ENCODE results near the gene PKM.

Gene PKM

GRCh38 chr15:72167445-72167844 is 63.5 kb downstream of the PKM start:
- no peak overlapping the region for H3K27ac ChIP-seq (ENCODE audit: low read depth, low read length)
- 98% methylated on average over 6 of the region's 6 CpGs for WGBS

GRCh38 chr15:72166716-72167417 is 64.1 kb downstream of the PKM start:
- Histone ChIP-seq H3K9ac (ENCODE audit: low read depth, low read length) (no peak overlapping the region), H3K36me3 (ENCODE audit: insufficient read depth, low read length) (no peaks in the 10 kb centered on the region), H3K4me3 (ENCODE audit: low read length) (no peak overlapping the region), H3K9me3 (ENCODE audit: insufficient read depth, low read depth, low read length) (no peaks in the 10 kb centered on the region), H3K27me3 (ENCODE audit: insufficient read depth, low read length) (no peaks in the 10 kb centered on the region), H3K4me1 (ENCODE audit: insufficient read depth, low read length) (no peaks in the 10 kb centered on the region), H3K27ac (ENCODE audit: low read depth, low read length) (no peak overlapping the region)
- 92% methylated on average over 5 of the region's 5 CpGs for WGBS

More at GRCh38 chr15:72167445-72167844, 63.5 kb downstream of the PKM start:
- no peaks in the 10 kb centered on the region for H3K36me3 ChIP-seq (ENCODE audit: insufficient read depth, low read length)
- no peaks in the 10 kb centered on the region for H3K27me3 ChIP-seq (ENCODE audit: insufficient read depth, low read length)
- H3K9ac ChIP-seq (ENCODE audit: low read depth, low read length), result no peak overlapping the region
- H3K9me3 ChIP-seq (ENCODE audit: insufficient read depth, low read depth, low read length), result no peaks in the 10 kb centered on the region
- H3K4me1 ChIP-seq (ENCODE audit: insufficient read depth, low read length), result no peaks in the 10 kb centered on the region
- no peak overlapping the region for H3K4me3 ChIP-seq (ENCODE audit: low read length)

GRCh38 chr15:72163719-72164118 is 67.3 kb downstream of the PKM start:
- no peaks in the 10 kb centered on the region for H3K9me3 ChIP-seq (ENCODE audit: insufficient read depth, low read depth, low read length)
- H3K9ac ChIP-seq (ENCODE audit: low read depth, low read length), result no peak overlapping the region
- H3K4me1 ChIP-seq (ENCODE audit: insufficient read depth, low read length), result no peaks in the 10 kb centered on the region
- H3K4me3 ChIP-seq (ENCODE audit: low read length), result no peak overlapping the region
- H3K27me3 ChIP-seq (ENCODE audit: insufficient read depth, low read length), result no peaks in the 10 kb centered on the region
- no peak overlapping the region for H3K27ac ChIP-seq (ENCODE audit: low read depth, low read length)
- WGBS, result 83% methylated on average over 4 of the region's 4 CpGs
- H3K36me3 ChIP-seq (ENCODE audit: insufficient read depth, low read length), result no peaks in the 10 kb centered on the region

- Histone ChIP-seq H3K9ac (ENCODE audit: low read depth, low read length) (no peak overlapping the region), H3K27me3 (ENCODE audit: insufficient read depth, low read length) (no peaks in the 10 kb centered on the region), H3K27ac (ENCODE audit: low read depth, low read length) (no peak overlapping the region), H3K4me1 (ENCODE audit: insufficient read depth, low read length) (no peaks in the 10 kb centered on the region), H3K4me3 (ENCODE audit: low read length) (no peak overlapping the region), H3K9me3 (ENCODE audit: insufficient read depth, low read depth, low read length) (no peaks in the 10 kb centered on the region), H3K36me3 (ENCODE audit: insufficient read depth, low read length) (no peaks in the 10 kb centered on the region)
- WGBS, result 89% methylated on average over 5 of the region's 5 CpGs
Observed at GRCh38 chr15:72162569-72162968, 68.4 kb downstream of the PKM start.

- Histone ChIP-seq H3K27me3 (ENCODE audit: insufficient read depth, low read length) (no peaks in the 10 kb centered on the region), H3K4me3 (ENCODE audit: low read length) (no peak overlapping the region), H3K9me3 (ENCODE audit: insufficient read depth, low read depth, low read length) (no peaks in the 10 kb centered on the region), H3K9ac (ENCODE audit: low read depth, low read length) (no peak overlapping the region), H3K4me1 (ENCODE audit: insufficient read depth, low read length) (no peaks in the 10 kb centered on the region), H3K36me3 (ENCODE audit: insufficient read depth, low read length) (no peaks in the 10 kb centered on the region), H3K27ac (ENCODE audit: low read depth, low read length) (no peak overlapping the region)
- 85% methylated on average over 7 of the region's 7 CpGs for WGBS
Observed at GRCh38 chr15:72161361-72162132, 69.4 kb downstream of the PKM start.

- WGBS, result 89% methylated on average over 4 of the region's 5 CpGs
- Histone ChIP-seq H3K9ac (ENCODE audit: low read depth, low read length) (no peak overlapping the region), H3K36me3 (ENCODE audit: insufficient read depth, low read length) (no peaks in the 10 kb centered on the region), H3K4me1 (ENCODE audit: insufficient read depth, low read length) (peaks cover 1% of the 10 kb centered on the region; the same call in 1 of the 2 replicates), H3K27ac (ENCODE audit: low read depth, low read length) (no peak overlapping the region), H3K4me3 (ENCODE audit: low read length) (no peak overlapping the region), H3K9me3 (ENCODE audit: insufficient read depth, low read depth, low read length) (no peaks in the 10 kb centered on the region), H3K27me3 (ENCODE audit: insufficient read depth, low read length) (no peaks in the 10 kb centered on the region)
Observed at GRCh38 chr15:72160696-72161245, 70.2 kb downstream of the PKM start.

GRCh38 chr15:72156928-72157327 is 74.1 kb downstream of the PKM start:
- H3K27me3 ChIP-seq (ENCODE audit: insufficient read depth, low read length), result peaks cover 3% of the 10 kb centered on the region; the same call in 1 of the 2 replicates

GRCh38 chr15:72155635-72156616 is 75.1 kb downstream of the PKM start:
- Histone ChIP-seq H3K4me3 (ENCODE audit: low read length) (peak overlapping the region; percentile 31), H3K36me3 (ENCODE audit: insufficient read depth, low read length) (no peaks in the 10 kb centered on the region), H3K4me1 (ENCODE audit: insufficient read depth, low read length) (peaks cover 3% of the 10 kb centered on the region; the same call in 1 of the 2 replicates), H3K9me3 (ENCODE audit: insufficient read depth, low read depth, low read length) (no peaks in the 10 kb centered on the region), H3K27ac (ENCODE audit: low read depth, low read length) (no peak overlapping the region), H3K9ac (ENCODE audit: low read depth, low read length) (0 out of 2 replicates have a peak overlapping the region, but pooled peaks have one; percentile 5), H3K27me3 (ENCODE audit: insufficient read depth, low read length) (peaks cover 3% of the 10 kb centered on the region; the same call in 1 of the 2 replicates)
- 53% methylated on average over 19 of the region's 19 CpGs for WGBS

More at GRCh38 chr15:72156928-72157327, 74.1 kb downstream of the PKM start:
- Histone ChIP-seq H3K9ac (ENCODE audit: low read depth, low read length) (no peak overlapping the region), H3K4me3 (ENCODE audit: low read length) (no peak overlapping the region), H3K4me1 (ENCODE audit: insufficient read depth, low read length) (peaks cover 3% of the 10 kb centered on the region; the same call in 1 of the 2 replicates), H3K9me3 (ENCODE audit: insufficient read depth, low read depth, low read length) (no peaks in the 10 kb centered on the region), H3K27ac (ENCODE audit: low read depth, low read length) (no peak overlapping the region), H3K36me3 (ENCODE audit: insufficient read depth, low read length) (no peaks in the 10 kb centered on the region)
- WGBS, result 100% methylated on average over 2 of the region's 2 CpGs

GRCh38 chr15:72155003-72155621 is 75.9 kb downstream of the PKM start:
- Histone ChIP-seq H3K36me3 (ENCODE audit: insufficient read depth, low read length) (no peaks in the 10 kb centered on the region), H3K9me3 (ENCODE audit: insufficient read depth, low read depth, low read length) (no peaks in the 10 kb centered on the region), H3K27me3 (ENCODE audit: insufficient read depth, low read length) (peaks cover 3% of the 10 kb centered on the region; the same call in 1 of the 2 replicates), H3K9ac (ENCODE audit: low read depth, low read length) (no peak overlapping the region), H3K4me3 (ENCODE audit: low read length) (no peak overlapping the region), H3K4me1 (ENCODE audit: insufficient read depth, low read length) (peaks cover 3% of the 10 kb centered on the region; the same call in 1 of the 2 replicates), H3K27ac (ENCODE audit: low read depth, low read length) (no peak overlapping the region)
- 88% methylated on average over 14 of the region's 14 CpGs for WGBS

GRCh38 chr15:72154316-72154715 is 76.7 kb downstream of the PKM start:
- H3K27me3 ChIP-seq (ENCODE audit: insufficient read depth, low read length), result peaks cover 3% of the 10 kb centered on the region; the same call in 1 of the 2 replicates
- 93% methylated on average over 7 of the region's 7 CpGs for WGBS
- H3K4me1 ChIP-seq (ENCODE audit: insufficient read depth, low read length), result peaks cover 3% of the 10 kb centered on the region; the same call in 1 of the 2 replicates
- H3K4me3 ChIP-seq (ENCODE audit: low read length), result no peak overlapping the region
- no peaks in the 10 kb centered on the region for H3K9me3 ChIP-seq (ENCODE audit: insufficient read depth, low read depth, low read length)
- H3K9ac ChIP-seq (ENCODE audit: low read depth, low read length), result no peak overlapping the region
- no peak overlapping the region for H3K27ac ChIP-seq (ENCODE audit: low read depth, low read length)
- H3K36me3 ChIP-seq (ENCODE audit: insufficient read depth, low read length), result no peaks in the 10 kb centered on the region
